DOHH2 (cell line): ENCODE data around the gene TRPC4.

Experiments
- H3F3A ChIP-seq: fragments of 200-600 bp; sonication (generic), shearing (Covaris generic); 2 replicates; pipeline ENCODE4 v1.6.0; 2016; ENCODE audit warnings: antibody characterized with exemption, mild to moderate bottlenecking; ENCODE audit not compliant: control insufficient read depth, insufficient read depth
- H3K27ac ChIP-seq: fragments of 200-600 bp; sonication (generic); 2 replicates; pipeline ENCODE4 v1.5.1; 2014; ENCODE audit warnings: low read depth, mild to moderate bottlenecking, low read length, moderate library complexity
- H3K27me3 ChIP-seq: fragments of 200-600 bp; sonication (generic); 2 replicates; pipeline ENCODE4 v1.6.1; 2014; ENCODE audit warnings: mild to moderate bottlenecking, low read length, mixed read lengths; ENCODE audit not compliant: control insufficient read depth
- H3K36me3 ChIP-seq: fragments of 200-600 bp; sonication (generic); 2 replicates; pipeline ENCODE4 v1.6.1; 2014; ENCODE audit warnings: mild to moderate bottlenecking, low read length, moderate library complexity, mixed read lengths; ENCODE audit not compliant: control insufficient read depth
- H3K4me1 ChIP-seq: fragments of 200-600 bp; sonication (generic); 2 replicates; pipeline ENCODE4 v1.6.1; 2014; ENCODE audit warnings: mild to moderate bottlenecking, low read length, mixed read lengths; ENCODE audit not compliant: control insufficient read depth
- H3K4me2 ChIP-seq: fragments of 200-600 bp; sonication (generic); 2 replicates; pipeline ENCODE4 v1.6.0; 2014; ENCODE audit warnings: mild to moderate bottlenecking, low read length, moderate library complexity
- H3K4me3 ChIP-seq: fragments of 200-600 bp; sonication (generic); 2 replicates; pipeline ENCODE4 v1.5.1; 2014; ENCODE audit warnings: mild to moderate bottlenecking, low read length, mixed read lengths
- H3K79me2 ChIP-seq: fragments of 200-600 bp; sonication (generic); 2 replicates; pipeline ENCODE4 v1.6.1; 2014; ENCODE audit warnings: mild to moderate bottlenecking, low read length, mixed read lengths; ENCODE audit not compliant: control insufficient read depth
- H3K9me2 ChIP-seq: fragments of 200-600 bp; sonication (generic); replicated peaks from 2 replicates; pipeline ENCODE4 v1.6.1; 2014; ENCODE audit warnings: mild to moderate bottlenecking, low read length, mixed read lengths; ENCODE audit not compliant: control insufficient read depth
- H3K9me3 ChIP-seq: fragments of 200-600 bp; sonication (generic); 2 replicates; pipeline ENCODE4 v1.6.1; 2014; ENCODE audit warnings: antibody characterized with exemption, low read length, mixed read lengths; ENCODE audit not compliant: control insufficient read depth, insufficient read depth
- H4K20me1 ChIP-seq: fragments of 200-600 bp; sonication (generic); 2 replicates; pipeline ENCODE4 v1.6.0; 2014; ENCODE audit warnings: low read depth, mild to moderate bottlenecking, antibody characterized with exemption, low read length, moderate library complexity; ENCODE audit not compliant: control insufficient read depth, insufficient read depth
- CTCF ChIP-seq: fragments of 200-600 bp; sonication (generic); IDR thresholded peaks from one replicate; pipeline ENCODE4 v1.5.1; 2014; ENCODE audit warnings: antibody characterized with exemption, mild to moderate bottlenecking, low read depth, low read length; ENCODE audit not compliant: poor library complexity, severe bottlenecking
- EZH2phosphoT487 ChIP-seq: fragments of 200-600 bp; sonication (generic); IDR thresholded peaks from 2 replicates; pipeline ENCODE4 v1.6.1; 2017; ENCODE audit warnings: borderline replicate concordance, mild to moderate bottlenecking, antibody characterized with exemption, low read length, moderate library complexity, mixed read lengths

Gene TRPC4

GRCh38 chr13:37656247-37656940, 213.2 kb downstream of the TRPC4 start:
- Histone ChIP-seq H3K4me3 (no peak overlapping the region), H3K27ac (no peak overlapping the region), H3K79me2 (no peaks in the 10 kb centered on the region), H3K36me3 (no peaks in the 10 kb centered on the region), H3F3A (no peaks in the 10 kb centered on the region), H3K27me3 (no peaks in the 10 kb centered on the region), H3K4me1 (no peaks in the 10 kb centered on the region), H3K4me2 (no peak overlapping the region), H3K9me2 (no peaks in the 10 kb centered on the region), H4K20me1 (no peaks in the 10 kb centered on the region), H3K9me3 (no peaks in the 10 kb centered on the region)
- TF ChIP-seq EZH2phosphoT487 (no peak), CTCF (no peak)

GRCh38 chr13:37652596-37652995, 217.0 kb downstream of the TRPC4 start:
- no peak for TF ChIP-seq CTCF
- TF ChIP-seq EZH2phosphoT487: no peak
- Histone ChIP-seq H3K27me3 (no peaks in the 10 kb centered on the region), H4K20me1 (no peaks in the 10 kb centered on the region), H3K4me3 (no peak overlapping the region), H3K9me3 (no peaks in the 10 kb centered on the region), H3K4me1 (no peaks in the 10 kb centered on the region), H3K4me2 (no peak overlapping the region), H3K27ac (no peak overlapping the region), H3F3A (no peaks in the 10 kb centered on the region), H3K36me3 (no peaks in the 10 kb centered on the region), H3K9me2 (no peaks in the 10 kb centered on the region), H3K79me2 (no peaks in the 10 kb centered on the region)

- Histone ChIP-seq H3K4me3 (no peak overlapping the region), H3K79me2 (no peaks in the 10 kb centered on the region), H3K27ac (no peak overlapping the region), H3K4me2 (no peak overlapping the region), H3K4me1 (no peaks in the 10 kb centered on the region), H3K9me2 (no peaks in the 10 kb centered on the region), H3K36me3 (no peaks in the 10 kb centered on the region), H3F3A (no peaks in the 10 kb centered on the region), H3K27me3 (no peaks in the 10 kb centered on the region), H3K9me3 (no peaks in the 10 kb centered on the region), H4K20me1 (no peaks in the 10 kb centered on the region)
- TF ChIP-seq CTCF (no peak), EZH2phosphoT487 (no peak)
Observed at GRCh38 chr13:37651891-37652290, 217.7 kb downstream of the TRPC4 start.
